ENCODE data around the gene CHAT.

DNA sequence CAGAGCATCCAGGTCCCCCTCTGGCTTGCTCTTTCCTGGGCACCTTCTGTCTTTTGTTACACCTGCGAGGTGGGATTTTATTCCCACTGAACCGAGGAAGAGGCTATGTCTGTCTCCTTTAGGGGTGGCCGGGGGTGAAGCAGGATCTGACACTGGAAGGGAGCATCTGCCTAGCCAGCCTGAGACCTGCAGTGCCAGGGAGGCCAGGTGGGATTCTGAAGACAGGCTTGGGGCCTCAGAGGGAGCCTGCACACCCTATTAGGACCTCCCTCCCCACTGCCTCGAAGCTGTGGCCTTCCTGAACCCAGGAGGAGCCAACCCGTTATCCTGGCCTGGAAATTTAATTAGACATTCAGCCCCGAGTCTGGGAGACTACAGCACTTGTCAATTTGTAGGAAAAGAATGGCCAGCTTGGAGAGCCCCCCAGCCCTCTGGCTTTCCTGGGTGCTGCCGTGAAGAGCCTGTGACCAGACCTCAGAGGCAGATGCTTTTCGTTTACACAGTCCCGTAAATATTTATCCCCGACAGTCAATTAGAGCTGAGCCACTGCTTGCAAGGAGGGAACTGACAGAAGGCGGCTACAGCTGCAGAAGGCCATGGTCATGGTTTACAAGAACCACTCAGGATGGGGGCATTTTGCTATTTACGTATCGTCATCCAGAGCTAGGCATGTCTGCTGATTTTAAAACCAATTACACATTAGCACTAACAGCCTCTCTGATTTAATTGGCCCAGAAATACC, 19.7 kb downstream of the CHAT start:
- no peak for TF ChIP-seq POLR2A (IDR thresholded peaks at IDR 0.05)
- TF ChIP-seq, protein P1, sequence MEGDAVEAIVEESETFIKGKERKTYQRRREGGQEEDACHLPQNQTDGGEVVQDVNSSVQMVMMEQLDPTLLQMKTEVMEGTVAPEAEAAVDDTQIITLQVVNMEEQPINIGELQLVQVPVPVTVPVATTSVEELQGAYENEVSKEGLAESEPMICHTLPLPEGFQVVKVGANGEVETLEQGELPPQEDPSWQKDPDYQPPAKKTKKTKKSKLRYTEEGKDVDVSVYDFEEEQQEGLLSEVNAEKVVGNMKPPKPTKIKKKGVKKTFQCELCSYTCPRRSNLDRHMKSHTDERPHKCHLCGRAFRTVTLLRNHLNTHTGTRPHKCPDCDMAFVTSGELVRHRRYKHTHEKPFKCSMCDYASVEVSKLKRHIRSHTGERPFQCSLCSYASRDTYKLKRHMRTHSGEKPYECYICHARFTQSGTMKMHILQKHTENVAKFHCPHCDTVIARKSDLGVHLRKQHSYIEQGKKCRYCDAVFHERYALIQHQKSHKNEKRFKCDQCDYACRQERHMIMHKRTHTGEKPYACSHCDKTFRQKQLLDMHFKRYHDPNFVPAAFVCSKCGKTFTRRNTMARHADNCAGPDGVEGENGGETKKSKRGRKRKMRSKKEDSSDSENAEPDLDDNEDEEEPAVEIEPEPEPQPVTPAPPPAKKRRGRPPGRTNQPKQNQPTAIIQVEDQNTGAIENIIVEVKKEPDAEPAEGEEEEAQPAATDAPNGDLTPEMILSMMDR (IDR thresholded peaks at IDR 0.05), result no peak

Data from adrenal gland (tissue), 5 donors.